ENCODE data around the gene KLHDC8A.

KLHDC8A gene

DNA sequence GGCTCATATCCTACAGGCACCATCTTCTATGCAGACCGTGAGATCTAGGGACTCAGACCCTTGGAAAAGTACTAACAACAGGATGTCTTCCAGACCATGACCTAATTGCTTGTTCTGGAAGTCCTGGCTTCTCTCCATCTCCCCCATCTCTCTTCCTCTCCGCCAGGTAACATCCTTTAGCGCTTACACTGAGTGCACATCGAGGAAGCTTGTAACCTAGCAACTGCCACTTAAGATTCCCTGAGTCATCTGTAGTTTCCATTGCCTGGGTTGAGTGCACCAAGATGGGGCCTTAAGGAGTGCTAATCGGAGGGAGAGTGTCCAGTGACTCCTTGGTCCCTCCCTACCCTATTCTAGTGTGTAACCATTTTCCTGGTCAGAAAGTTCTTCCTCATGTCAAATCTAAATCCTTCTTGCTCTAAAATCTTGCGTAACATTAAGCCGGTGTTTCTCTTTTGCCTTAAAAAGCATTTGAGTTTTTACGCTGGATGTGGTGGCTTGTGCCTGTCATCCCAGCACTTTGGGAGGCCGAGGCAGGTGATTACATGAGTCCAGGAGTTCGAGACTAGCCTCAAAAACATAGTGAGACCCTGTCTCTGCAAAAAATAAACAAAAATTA is 9.7 kb downstream of the KLHDC8A start (continued):
- TF ChIP-seq HOXD13 (CRISPR knock-in tag; IDR thresholded peaks at IDR 0.05; ENCODE audit: borderline replicate concordance) (no peak), ZNF423 (tag by site-specific recombination; IDR thresholded peaks at IDR 0.05) (no peak), ZFP37 (tag by site-specific recombination; IDR thresholded peaks at IDR 0.05) (no peak), ZNF670 (tag by site-specific recombination; IDR thresholded peaks at IDR 0.05; ENCODE audit: low read depth) (no peak), TCF7L2 (IDR thresholded peaks at IDR 0.05; ENCODE audit: borderline replicate concordance, low read depth, low read length) (no peak), HOXC10 (CRISPR knock-in tag; IDR thresholded peaks at IDR 0.05) (no peak), ZNF629 (tag by site-specific recombination; IDR thresholded peaks at IDR 0.05) (0 out of 2 replicates have a peak, but pooled peaks have one; percentile 17), ZNF776 (tag by site-specific recombination; IDR thresholded peaks at IDR 0.05; ENCODE audit: borderline replicate concordance) (no peak), WT1 (tag by site-specific recombination; IDR thresholded peaks at IDR 0.05) (peak; percentile 58; the same call in 1 of the 2 replicates), ZNF624 (tag by site-specific recombination; IDR thresholded peaks at IDR 0.05) (no peak), ZNF341 (tag by site-specific recombination; IDR thresholded peaks at IDR 0.05; ENCODE audit: low read depth) (peak; percentile 47), ZSCAN23 (tag by site-specific recombination; IDR thresholded peaks at IDR 0.05) (no peak), KLF9 (tag by site-specific recombination; IDR thresholded peaks at IDR 0.05; ENCODE audit: low read depth) (no peak), GLI2 (tag by site-specific recombination; IDR thresholded peaks at IDR 0.05; ENCODE audit: borderline replicate concordance, low read depth) (no peak), ZEB2 (tag by site-specific recombination; IDR thresholded peaks at IDR 0.05) (no peak), ZNF548 (tag by site-specific recombination; IDR thresholded peaks at IDR 0.05) (no peak), ZNF623 (tag by site-specific recombination; IDR thresholded peaks at IDR 0.05) (no peak), ZBTB17 (tag by site-specific recombination; IDR thresholded peaks at IDR 0.05) (peak; percentile 35; the same call in 1 of the 2 replicates), ZNF211 (tag by site-specific recombination; IDR thresholded peaks at IDR 0.05; ENCODE audit: low read depth) (no peak), SP7 (tag by site-specific recombination; IDR thresholded peaks at IDR 0.05) (no peak; the same call in 1 of the 2 replicates), ZNF510 (tag by site-specific recombination; IDR thresholded peaks at IDR 0.05; ENCODE audit: insufficient replicate concordance) (no peak), OSR2 (tag by site-specific recombination; IDR thresholded peaks at IDR 0.05) (0 out of 2 replicates have a peak, but pooled peaks have one; percentile 24), ZNF626 (tag by site-specific recombination; IDR thresholded peaks at IDR 0.05) (no peak)
- TF ChIP-seq, protein P1, sequence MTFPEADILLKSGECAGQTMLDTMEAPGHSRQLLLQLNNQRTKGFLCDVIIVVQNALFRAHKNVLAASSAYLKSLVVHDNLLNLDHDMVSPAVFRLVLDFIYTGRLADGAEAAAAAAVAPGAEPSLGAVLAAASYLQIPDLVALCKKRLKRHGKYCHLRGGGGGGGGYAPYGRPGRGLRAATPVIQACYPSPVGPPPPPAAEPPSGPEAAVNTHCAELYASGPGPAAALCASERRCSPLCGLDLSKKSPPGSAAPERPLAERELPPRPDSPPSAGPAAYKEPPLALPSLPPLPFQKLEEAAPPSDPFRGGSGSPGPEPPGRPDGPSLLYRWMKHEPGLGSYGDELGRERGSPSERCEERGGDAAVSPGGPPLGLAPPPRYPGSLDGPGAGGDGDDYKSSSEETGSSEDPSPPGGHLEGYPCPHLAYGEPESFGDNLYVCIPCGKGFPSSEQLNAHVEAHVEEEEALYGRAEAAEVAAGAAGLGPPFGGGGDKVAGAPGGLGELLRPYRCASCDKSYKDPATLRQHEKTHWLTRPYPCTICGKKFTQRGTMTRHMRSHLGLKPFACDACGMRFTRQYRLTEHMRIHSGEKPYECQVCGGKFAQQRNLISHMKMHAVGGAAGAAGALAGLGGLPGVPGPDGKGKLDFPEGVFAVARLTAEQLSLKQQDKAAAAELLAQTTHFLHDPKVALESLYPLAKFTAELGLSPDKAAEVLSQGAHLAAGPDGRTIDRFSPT (tag by site-specific recombination; IDR thresholded peaks at IDR 0.05) = no peak
- TF ChIP-seq, protein P2, sequence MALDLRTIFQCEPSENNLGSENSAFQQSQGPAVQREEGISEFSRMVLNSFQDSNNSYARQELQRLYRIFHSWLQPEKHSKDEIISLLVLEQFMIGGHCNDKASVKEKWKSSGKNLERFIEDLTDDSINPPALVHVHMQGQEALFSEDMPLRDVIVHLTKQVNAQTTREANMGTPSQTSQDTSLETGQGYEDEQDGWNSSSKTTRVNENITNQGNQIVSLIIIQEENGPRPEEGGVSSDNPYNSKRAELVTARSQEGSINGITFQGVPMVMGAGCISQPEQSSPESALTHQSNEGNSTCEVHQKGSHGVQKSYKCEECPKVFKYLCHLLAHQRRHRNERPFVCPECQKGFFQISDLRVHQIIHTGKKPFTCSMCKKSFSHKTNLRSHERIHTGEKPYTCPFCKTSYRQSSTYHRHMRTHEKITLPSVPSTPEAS (tag by site-specific recombination; IDR thresholded peaks at IDR 0.05) = 0 out of 2 replicates have a peak, but pooled peaks have one; percentile 39
- TF ChIP-seq, protein P3, sequence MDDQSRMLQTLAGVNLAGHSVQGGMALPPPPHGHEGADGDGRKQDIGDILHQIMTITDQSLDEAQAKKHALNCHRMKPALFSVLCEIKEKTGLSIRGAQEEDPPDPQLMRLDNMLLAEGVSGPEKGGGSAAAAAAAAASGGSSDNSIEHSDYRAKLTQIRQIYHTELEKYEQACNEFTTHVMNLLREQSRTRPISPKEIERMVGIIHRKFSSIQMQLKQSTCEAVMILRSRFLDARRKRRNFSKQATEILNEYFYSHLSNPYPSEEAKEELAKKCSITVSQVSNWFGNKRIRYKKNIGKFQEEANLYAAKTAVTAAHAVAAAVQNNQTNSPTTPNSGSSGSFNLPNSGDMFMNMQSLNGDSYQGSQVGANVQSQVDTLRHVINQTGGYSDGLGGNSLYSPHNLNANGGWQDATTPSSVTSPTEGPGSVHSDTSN (CRISPR knock-in tag; IDR thresholded peaks at IDR 0.05) = no peak
- TF ChIP-seq, protein P4, sequence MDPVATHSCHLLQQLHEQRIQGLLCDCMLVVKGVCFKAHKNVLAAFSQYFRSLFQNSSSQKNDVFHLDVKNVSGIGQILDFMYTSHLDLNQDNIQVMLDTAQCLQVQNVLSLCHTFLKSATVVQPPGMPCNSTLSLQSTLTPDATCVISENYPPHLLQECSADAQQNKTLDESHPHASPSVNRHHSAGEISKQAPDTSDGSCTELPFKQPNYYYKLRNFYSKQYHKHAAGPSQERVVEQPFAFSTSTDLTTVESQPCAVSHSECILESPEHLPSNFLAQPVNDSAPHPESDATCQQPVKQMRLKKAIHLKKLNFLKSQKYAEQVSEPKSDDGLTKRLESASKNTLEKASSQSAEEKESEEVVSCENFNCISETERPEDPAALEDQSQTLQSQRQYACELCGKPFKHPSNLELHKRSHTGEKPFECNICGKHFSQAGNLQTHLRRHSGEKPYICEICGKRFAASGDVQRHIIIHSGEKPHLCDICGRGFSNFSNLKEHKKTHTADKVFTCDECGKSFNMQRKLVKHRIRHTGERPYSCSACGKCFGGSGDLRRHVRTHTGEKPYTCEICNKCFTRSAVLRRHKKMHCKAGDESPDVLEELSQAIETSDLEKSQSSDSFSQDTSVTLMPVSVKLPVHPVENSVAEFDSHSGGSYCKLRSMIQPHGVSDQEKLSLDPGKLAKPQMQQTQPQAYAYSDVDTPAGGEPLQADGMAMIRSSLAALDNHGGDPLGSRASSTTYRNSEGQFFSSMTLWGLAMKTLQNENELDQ (tag by site-specific recombination; IDR thresholded peaks at IDR 0.05; ENCODE audit: low read depth) = no peak
- TF ChIP-seq, protein P5, sequence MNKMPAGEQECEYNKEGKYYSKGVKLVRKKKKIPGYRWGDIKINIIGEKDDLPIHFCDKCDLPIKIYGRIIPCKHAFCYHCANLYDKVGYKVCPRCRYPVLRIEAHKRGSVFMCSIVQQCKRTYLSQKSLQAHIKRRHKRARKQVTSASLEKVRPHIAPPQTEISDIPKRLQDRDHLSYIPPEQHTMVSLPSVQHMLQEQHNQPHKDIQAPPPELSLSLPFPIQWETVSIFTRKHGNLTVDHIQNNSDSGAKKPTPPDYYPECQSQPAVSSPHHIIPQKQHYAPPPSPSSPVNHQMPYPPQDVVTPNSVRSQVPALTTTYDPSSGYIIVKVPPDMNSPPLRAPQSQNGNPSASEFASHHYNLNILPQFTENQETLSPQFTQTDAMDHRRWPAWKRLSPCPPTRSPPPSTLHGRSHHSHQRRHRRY (tag by site-specific recombination; IDR thresholded peaks at IDR 0.05) = no peak
- TF ChIP-seq, protein P6, sequence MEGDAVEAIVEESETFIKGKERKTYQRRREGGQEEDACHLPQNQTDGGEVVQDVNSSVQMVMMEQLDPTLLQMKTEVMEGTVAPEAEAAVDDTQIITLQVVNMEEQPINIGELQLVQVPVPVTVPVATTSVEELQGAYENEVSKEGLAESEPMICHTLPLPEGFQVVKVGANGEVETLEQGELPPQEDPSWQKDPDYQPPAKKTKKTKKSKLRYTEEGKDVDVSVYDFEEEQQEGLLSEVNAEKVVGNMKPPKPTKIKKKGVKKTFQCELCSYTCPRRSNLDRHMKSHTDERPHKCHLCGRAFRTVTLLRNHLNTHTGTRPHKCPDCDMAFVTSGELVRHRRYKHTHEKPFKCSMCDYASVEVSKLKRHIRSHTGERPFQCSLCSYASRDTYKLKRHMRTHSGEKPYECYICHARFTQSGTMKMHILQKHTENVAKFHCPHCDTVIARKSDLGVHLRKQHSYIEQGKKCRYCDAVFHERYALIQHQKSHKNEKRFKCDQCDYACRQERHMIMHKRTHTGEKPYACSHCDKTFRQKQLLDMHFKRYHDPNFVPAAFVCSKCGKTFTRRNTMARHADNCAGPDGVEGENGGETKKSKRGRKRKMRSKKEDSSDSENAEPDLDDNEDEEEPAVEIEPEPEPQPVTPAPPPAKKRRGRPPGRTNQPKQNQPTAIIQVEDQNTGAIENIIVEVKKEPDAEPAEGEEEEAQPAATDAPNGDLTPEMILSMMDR (tag by site-specific recombination; IDR thresholded peaks at IDR 0.05) = no peak

All from HEK293 (cell line).